ENCODE measurements around the gene MED12L.

MED12L gene

DNA sequence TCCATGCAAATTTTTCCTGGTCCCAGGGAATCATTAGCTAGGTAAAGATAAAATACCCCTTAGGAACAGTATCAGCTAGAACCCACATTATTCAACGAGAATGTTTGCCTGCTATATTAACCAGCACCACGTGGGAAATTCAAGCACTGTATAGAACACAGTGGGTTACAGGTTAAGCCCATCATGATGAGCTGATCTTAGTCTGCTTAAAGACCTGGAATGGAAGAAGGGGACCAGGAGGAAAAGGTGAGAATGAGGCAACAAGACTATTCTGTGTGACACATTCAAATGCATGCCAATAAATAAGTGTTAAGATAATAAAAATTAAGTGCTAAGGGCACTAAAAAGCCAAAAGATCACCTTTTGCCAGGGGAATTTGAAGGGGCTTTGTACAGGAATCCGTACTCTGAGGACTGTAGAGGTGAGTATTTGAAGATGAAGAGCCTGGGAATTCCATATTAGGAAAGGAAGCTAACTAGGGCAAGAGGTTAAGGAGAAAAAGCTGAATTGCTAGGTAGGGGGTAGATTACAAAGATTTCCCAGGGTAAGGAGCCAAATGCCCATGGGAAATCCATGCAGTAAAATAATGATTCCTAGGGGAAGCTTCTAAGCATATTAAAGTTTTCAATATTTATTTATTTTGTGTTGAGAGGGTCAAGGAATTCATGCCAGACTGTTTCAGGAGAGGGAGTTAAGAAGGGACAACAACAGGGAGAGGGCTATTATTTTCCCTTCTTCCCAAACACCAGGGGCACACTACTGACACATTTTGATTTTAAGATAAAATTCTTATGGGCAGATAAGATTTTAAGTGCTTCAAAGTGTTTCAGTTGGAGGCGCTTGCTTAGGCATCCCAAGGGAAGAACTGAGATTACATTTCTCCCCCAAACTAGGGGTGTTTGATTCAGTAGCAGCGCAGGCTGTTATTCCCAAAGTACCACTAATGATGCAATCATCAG is 2.3 kb upstream of the MED12L start:
- TF ChIP-seq SNAI2 (CRISPR knock-in tag; IDR thresholded peaks at IDR 0.05) (no peak), ZNF70 (CRISPR knock-in tag; IDR thresholded peaks at IDR 0.05) (no peak), RARB (CRISPR knock-in tag; IDR thresholded peaks at IDR 0.05) (no peak), TCF4 (CRISPR knock-in tag; IDR thresholded peaks at IDR 0.05; ENCODE audit: borderline replicate concordance) (no peak), PPARA (CRISPR knock-in tag; IDR thresholded peaks at IDR 0.05; ENCODE audit: borderline replicate concordance) (no peak), ESRRG (CRISPR knock-in tag; IDR thresholded peaks at IDR 0.05) (no peak), GLIS3 (CRISPR knock-in tag; IDR thresholded peaks at IDR 0.05) (no peak), TOX (CRISPR knock-in tag; IDR thresholded peaks at IDR 0.05; ENCODE audit: borderline replicate concordance) (no peak), CSDC2 (CRISPR knock-in tag; IDR thresholded peaks at IDR 0.05) (no peak), ZC3H10 (CRISPR knock-in tag; IDR thresholded peaks at IDR 0.05) (no peak), ZFP3 (CRISPR knock-in tag; IDR thresholded peaks at IDR 0.05) (no peak), ISL1 (CRISPR knock-in tag; IDR thresholded peaks at IDR 0.05) (no peak), ZNF565 (CRISPR knock-in tag; conservative IDR thresholded peaks at IDR 0.05; ENCODE audit: low read depth) (no peak), ZFP30 (CRISPR knock-in tag; IDR thresholded peaks at IDR 0.05) (no peak), BACH2 (CRISPR knock-in tag; IDR thresholded peaks at IDR 0.05; ENCODE audit: borderline replicate concordance) (no peak)
- TF ChIP-seq, protein P1, sequence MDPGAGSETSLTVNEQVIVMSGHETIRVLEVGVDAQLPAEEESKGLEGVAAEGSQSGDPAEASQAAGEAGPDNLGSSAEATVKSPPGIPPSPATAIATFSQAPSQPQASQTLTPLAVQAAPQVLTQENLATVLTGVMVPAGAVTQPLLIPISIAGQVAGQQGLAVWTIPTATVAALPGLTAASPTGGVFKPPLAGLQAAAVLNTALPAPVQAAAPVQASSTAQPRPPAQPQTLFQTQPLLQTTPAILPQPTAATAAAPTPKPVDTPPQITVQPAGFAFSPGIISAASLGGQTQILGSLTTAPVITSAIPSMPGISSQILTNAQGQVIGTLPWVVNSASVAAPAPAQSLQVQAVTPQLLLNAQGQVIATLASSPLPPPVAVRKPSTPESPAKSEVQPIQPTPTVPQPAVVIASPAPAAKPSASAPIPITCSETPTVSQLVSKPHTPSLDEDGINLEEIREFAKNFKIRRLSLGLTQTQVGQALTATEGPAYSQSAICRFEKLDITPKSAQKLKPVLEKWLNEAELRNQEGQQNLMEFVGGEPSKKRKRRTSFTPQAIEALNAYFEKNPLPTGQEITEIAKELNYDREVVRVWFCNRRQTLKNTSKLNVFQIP (CRISPR knock-in tag; IDR thresholded peaks at IDR 0.05; ENCODE audit: borderline replicate concordance, low read depth) = no peak
- TF ChIP-seq, protein P2, sequence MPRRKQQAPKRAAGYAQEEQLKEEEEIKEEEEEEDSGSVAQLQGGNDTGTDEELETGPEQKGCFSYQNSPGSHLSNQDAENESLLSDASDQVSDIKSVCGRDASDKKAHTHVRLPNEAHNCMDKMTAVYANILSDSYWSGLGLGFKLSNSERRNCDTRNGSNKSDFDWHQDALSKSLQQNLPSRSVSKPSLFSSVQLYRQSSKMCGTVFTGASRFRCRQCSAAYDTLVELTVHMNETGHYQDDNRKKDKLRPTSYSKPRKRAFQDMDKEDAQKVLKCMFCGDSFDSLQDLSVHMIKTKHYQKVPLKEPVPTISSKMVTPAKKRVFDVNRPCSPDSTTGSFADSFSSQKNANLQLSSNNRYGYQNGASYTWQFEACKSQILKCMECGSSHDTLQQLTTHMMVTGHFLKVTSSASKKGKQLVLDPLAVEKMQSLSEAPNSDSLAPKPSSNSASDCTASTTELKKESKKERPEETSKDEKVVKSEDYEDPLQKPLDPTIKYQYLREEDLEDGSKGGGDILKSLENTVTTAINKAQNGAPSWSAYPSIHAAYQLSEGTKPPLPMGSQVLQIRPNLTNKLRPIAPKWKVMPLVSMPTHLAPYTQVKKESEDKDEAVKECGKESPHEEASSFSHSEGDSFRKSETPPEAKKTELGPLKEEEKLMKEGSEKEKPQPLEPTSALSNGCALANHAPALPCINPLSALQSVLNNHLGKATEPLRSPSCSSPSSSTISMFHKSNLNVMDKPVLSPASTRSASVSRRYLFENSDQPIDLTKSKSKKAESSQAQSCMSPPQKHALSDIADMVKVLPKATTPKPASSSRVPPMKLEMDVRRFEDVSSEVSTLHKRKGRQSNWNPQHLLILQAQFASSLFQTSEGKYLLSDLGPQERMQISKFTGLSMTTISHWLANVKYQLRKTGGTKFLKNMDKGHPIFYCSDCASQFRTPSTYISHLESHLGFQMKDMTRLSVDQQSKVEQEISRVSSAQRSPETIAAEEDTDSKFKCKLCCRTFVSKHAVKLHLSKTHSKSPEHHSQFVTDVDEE (CRISPR knock-in tag; IDR thresholded peaks at IDR 0.05) = no peak
- TF ChIP-seq, protein P3, sequence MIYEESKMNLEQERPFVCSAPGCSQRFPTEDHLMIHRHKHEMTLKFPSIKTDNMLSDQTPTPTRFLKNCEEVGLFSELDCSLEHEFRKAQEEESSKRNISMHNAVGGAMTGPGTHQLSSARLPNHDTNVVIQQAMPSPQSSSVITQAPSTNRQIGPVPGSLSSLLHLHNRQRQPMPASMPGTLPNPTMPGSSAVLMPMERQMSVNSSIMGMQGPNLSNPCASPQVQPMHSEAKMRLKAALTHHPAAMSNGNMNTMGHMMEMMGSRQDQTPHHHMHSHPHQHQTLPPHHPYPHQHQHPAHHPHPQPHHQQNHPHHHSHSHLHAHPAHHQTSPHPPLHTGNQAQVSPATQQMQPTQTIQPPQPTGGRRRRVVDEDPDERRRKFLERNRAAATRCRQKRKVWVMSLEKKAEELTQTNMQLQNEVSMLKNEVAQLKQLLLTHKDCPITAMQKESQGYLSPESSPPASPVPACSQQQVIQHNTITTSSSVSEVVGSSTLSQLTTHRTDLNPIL (CRISPR knock-in tag; IDR thresholded peaks at IDR 0.05; ENCODE audit: low read depth) = no peak
- no peak for ATAC-seq

DNA sequence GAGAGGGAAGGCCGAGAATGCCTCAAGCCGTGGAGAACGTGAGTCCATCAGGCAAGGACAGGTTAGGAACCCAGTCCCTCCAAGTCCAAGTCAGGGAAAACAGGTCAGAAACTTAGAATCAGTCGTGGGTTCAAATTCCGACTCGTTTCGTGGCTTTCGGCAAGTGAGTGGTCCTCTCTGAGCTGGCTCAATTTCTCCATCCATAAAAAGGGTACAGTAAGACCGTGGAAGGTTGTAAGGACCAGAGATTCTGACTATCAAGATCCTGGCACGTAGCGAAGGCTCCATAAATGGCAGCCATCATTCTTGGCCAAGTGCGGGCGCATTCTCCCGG is 604 bp upstream of the MED12L start:
- TF ChIP-seq, protein P4, sequence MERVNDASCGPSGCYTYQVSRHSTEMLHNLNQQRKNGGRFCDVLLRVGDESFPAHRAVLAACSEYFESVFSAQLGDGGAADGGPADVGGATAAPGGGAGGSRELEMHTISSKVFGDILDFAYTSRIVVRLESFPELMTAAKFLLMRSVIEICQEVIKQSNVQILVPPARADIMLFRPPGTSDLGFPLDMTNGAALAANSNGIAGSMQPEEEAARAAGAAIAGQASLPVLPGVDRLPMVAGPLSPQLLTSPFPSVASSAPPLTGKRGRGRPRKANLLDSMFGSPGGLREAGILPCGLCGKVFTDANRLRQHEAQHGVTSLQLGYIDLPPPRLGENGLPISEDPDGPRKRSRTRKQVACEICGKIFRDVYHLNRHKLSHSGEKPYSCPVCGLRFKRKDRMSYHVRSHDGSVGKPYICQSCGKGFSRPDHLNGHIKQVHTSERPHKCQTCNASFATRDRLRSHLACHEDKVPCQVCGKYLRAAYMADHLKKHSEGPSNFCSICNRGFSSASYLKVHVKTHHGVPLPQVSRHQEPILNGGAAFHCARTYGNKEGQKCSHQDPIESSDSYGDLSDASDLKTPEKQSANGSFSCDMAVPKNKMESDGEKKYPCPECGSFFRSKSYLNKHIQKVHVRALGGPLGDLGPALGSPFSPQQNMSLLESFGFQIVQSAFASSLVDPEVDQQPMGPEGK (CRISPR knock-in tag; IDR thresholded peaks at IDR 0.05; ENCODE audit: borderline replicate concordance) = no peak
- TF ChIP-seq ZNF8 (CRISPR knock-in tag; IDR thresholded peaks at IDR 0.05) = no peak

DNA sequence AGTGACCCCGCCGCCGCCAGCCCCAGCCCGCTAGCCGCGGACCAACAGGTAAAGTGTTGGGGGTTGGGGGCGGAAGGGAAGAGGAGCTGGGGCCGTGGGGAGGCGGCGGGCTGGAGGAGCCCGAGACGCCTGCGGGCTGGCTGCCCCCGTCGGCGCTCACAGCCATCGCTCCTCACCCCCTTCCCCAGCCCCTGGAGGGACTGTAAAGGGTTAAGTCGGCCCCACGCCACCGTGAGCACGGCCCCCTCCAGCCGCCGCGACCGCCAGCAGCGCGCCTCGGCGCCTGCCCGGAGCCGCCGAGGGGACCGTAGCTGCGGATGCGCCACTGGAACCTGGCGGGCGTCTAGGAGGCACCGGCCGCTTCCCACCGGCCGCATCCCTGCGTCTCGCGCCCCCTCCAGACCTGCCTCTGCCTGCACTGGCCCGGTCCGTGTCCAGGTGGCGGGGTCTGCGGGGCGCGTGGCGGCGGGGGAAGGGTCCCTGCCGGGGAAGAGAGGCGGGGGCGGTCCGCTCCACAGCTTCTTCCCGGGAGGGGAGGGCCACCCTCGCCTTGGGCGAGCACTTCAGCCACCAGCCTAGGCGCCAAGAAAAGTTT is 522 bp downstream of the MED12L start:
- peak; percentile 34 for ATAC-seq
- TF ChIP-seq PPARA (CRISPR knock-in tag; IDR thresholded peaks at IDR 0.05; ENCODE audit: borderline replicate concordance) = no peak
- no peak for TF ChIP-seq TCF4 (CRISPR knock-in tag; IDR thresholded peaks at IDR 0.05; ENCODE audit: borderline replicate concordance)
- TF ChIP-seq GLIS3 (CRISPR knock-in tag; IDR thresholded peaks at IDR 0.05) = no peak
- TF ChIP-seq ZC3H10 (CRISPR knock-in tag; IDR thresholded peaks at IDR 0.05) = no peak
- TF ChIP-seq ISL1 (CRISPR knock-in tag; IDR thresholded peaks at IDR 0.05) = no peak
- TF ChIP-seq, protein P3 (CRISPR knock-in tag; IDR thresholded peaks at IDR 0.05; ENCODE audit: low read depth) = no peak
- no peak for TF ChIP-seq ZFP3 (CRISPR knock-in tag; IDR thresholded peaks at IDR 0.05)
- TF ChIP-seq, protein P5, sequence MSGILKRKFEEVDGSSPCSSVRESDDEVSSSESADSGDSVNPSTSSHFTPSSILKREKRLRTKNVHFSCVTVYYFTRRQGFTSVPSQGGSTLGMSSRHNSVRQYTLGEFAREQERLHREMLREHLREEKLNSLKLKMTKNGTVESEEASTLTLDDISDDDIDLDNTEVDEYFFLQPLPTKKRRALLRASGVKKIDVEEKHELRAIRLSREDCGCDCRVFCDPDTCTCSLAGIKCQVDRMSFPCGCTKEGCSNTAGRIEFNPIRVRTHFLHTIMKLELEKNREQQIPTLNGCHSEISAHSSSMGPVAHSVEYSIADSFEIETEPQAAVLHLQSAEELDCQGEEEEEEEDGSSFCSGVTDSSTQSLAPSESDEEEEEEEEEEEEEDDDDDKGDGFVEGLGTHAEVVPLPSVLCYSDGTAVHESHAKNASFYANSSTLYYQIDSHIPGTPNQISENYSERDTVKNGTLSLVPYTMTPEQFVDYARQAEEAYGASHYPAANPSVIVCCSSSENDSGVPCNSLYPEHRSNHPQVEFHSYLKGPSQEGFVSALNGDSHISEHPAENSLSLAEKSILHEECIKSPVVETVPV (CRISPR knock-in tag; IDR thresholded peaks at IDR 0.05) = no peak
- no peak for TF ChIP-seq SNAI2 (CRISPR knock-in tag; IDR thresholded peaks at IDR 0.05)
- no peak for TF ChIP-seq CSDC2 (CRISPR knock-in tag; IDR thresholded peaks at IDR 0.05)
- TF ChIP-seq, protein P4 (CRISPR knock-in tag; IDR thresholded peaks at IDR 0.05; ENCODE audit: borderline replicate concordance) = no peak
- TF ChIP-seq, protein P1 (CRISPR knock-in tag; IDR thresholded peaks at IDR 0.05; ENCODE audit: borderline replicate concordance, low read depth) = no peak
- no peak for TF ChIP-seq RARB (CRISPR knock-in tag; IDR thresholded peaks at IDR 0.05)
- no peak for TF ChIP-seq ZNF8 (CRISPR knock-in tag; IDR thresholded peaks at IDR 0.05)

More for the DNA sequence above, 604 bp upstream of the MED12L start:
- no peak for ATAC-seq
